Measurements from ENCODE around the gene FFAR3. TPM values are rescaled to one million over a fixed set of nuclear protein-coding genes. Genes with fewer than 3 reads are reported as not detected.

Gene FFAR3
- total and polyA plus RNA-seq, 2 of the 8 experiments (the other 6 are each of a cell fraction or from before 2014, with no cell fraction given): not detected

DNA sequence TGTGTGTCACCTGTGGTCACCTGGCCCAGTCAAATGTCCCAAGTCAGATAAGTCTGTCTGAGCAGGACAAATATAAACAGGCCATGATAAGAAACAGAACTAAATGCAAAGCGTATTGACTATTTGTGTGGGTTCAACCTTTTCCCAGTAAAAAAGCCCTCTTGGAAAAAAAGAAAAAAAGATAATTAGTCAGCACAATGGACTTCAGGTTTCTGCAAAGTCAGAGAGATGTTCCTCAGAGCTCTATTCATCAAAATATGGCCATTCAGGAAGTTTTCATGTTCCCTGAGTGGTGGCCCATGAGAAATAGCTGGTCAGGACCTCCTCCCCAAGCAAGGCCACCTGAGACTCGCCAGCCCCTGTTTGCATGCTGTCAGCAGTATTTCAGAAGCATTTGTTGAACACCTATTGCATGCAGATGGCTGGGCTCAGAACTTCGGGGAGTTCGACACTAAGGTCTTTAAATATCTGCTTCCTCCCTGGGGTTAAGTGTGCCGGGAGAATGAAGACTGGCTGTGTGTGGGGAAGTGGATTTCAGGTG is 2.7 kb downstream of the FFAR3 start (continued):
- TF ChIP-seq, protein P1, sequence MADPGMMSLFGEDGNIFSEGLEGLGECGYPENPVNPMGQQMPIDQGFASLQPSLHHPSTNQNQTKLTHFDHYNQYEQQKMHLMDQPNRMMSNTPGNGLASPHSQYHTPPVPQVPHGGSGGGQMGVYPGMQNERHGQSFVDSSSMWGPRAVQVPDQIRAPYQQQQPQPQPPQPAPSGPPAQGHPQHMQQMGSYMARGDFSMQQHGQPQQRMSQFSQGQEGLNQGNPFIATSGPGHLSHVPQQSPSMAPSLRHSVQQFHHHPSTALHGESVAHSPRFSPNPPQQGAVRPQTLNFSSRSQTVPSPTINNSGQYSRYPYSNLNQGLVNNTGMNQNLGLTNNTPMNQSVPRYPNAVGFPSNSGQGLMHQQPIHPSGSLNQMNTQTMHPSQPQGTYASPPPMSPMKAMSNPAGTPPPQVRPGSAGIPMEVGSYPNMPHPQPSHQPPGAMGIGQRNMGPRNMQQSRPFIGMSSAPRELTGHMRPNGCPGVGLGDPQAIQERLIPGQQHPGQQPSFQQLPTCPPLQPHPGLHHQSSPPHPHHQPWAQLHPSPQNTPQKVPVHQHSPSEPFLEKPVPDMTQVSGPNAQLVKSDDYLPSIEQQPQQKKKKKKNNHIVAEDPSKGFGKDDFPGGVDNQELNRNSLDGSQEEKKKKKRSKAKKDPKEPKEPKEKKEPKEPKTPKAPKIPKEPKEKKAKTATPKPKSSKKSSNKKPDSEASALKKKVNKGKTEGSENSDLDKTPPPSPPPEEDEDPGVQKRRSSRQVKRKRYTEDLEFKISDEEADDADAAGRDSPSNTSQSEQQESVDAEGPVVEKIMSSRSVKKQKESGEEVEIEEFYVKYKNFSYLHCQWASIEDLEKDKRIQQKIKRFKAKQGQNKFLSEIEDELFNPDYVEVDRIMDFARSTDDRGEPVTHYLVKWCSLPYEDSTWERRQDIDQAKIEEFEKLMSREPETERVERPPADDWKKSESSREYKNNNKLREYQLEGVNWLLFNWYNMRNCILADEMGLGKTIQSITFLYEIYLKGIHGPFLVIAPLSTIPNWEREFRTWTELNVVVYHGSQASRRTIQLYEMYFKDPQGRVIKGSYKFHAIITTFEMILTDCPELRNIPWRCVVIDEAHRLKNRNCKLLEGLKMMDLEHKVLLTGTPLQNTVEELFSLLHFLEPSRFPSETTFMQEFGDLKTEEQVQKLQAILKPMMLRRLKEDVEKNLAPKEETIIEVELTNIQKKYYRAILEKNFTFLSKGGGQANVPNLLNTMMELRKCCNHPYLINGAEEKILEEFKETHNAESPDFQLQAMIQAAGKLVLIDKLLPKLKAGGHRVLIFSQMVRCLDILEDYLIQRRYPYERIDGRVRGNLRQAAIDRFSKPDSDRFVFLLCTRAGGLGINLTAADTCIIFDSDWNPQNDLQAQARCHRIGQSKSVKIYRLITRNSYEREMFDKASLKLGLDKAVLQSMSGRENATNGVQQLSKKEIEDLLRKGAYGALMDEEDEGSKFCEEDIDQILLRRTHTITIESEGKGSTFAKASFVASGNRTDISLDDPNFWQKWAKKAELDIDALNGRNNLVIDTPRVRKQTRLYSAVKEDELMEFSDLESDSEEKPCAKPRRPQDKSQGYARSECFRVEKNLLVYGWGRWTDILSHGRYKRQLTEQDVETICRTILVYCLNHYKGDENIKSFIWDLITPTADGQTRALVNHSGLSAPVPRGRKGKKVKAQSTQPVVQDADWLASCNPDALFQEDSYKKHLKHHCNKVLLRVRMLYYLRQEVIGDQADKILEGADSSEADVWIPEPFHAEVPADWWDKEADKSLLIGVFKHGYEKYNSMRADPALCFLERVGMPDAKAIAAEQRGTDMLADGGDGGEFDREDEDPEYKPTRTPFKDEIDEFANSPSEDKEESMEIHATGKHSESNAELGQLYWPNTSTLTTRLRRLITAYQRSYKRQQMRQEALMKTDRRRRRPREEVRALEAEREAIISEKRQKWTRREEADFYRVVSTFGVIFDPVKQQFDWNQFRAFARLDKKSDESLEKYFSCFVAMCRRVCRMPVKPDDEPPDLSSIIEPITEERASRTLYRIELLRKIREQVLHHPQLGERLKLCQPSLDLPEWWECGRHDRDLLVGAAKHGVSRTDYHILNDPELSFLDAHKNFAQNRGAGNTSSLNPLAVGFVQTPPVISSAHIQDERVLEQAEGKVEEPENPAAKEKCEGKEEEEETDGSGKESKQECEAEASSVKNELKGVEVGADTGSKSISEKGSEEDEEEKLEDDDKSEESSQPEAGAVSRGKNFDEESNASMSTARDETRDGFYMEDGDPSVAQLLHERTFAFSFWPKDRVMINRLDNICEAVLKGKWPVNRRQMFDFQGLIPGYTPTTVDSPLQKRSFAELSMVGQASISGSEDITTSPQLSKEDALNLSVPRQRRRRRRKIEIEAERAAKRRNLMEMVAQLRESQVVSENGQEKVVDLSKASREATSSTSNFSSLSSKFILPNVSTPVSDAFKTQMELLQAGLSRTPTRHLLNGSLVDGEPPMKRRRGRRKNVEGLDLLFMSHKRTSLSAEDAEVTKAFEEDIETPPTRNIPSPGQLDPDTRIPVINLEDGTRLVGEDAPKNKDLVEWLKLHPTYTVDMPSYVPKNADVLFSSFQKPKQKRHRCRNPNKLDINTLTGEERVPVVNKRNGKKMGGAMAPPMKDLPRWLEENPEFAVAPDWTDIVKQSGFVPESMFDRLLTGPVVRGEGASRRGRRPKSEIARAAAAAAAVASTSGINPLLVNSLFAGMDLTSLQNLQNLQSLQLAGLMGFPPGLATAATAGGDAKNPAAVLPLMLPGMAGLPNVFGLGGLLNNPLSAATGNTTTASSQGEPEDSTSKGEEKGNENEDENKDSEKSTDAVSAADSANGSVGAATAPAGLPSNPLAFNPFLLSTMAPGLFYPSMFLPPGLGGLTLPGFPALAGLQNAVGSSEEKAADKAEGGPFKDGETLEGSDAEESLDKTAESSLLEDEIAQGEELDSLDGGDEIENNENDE (IDR thresholded peaks at IDR 0.05; ENCODE audit: insufficient replicate concordance, low read length): no peak
- TF ChIP-seq, protein P2, sequence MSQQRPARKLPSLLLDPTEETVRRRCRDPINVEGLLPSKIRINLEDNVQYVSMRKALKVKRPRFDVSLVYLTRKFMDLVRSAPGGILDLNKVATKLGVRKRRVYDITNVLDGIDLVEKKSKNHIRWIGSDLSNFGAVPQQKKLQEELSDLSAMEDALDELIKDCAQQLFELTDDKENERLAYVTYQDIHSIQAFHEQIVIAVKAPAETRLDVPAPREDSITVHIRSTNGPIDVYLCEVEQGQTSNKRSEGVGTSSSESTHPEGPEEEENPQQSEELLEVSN (IDR thresholded peaks at IDR 0.05): no peak
- TF ChIP-seq NANOG (IDR thresholded peaks at IDR 0.05; ENCODE audit: insufficient read depth, low read depth, low read length, poor library complexity, severe bottlenecking) (no peak), BACH1 (IDR thresholded peaks at IDR 0.05; ENCODE audit: low read length) (no peak), TBP (IDR thresholded peaks at IDR 0.05; ENCODE audit: low read depth, low read length) (no peak), NRF1 (IDR thresholded peaks at IDR 0.05; ENCODE audit: low read depth, low read length) (no peak), CHD2 (IDR thresholded peaks at IDR 0.05; ENCODE audit: low read length) (no peak), FOSL1 (IDR thresholded peaks at IDR 0.05; ENCODE audit: insufficient read depth, low read depth, low read length) (no peak), SIRT6 (IDR thresholded peaks at IDR 0.05; ENCODE audit: low read length) (no peak), PHF8 (conservative IDR thresholded peaks at IDR 0.05; ENCODE audit: low read depth, low read length) (no peak), RXRA (IDR thresholded peaks at IDR 0.05; ENCODE audit: insufficient read depth, low read depth, low read length) (no peak)

Data from H1 (cell line).